GM18511 (cell line): ENCODE data around the gene SARDH.
"Not testable (repeated sequence)": the region's sequence is repeated elsewhere in the genome, so short reads cannot be mapped to it uniquely, and the experiment has no call there.

ENCODE experiments used
- ATAC-seq: cut with Tn5 transposase; IDR thresholded peaks from one replicate; pipeline ENCODE4 v1.9.1; 2021; ENCODE audit warnings: mild to moderate bottlenecking, moderate library complexity; ENCODE audit not compliant: unreplicated experiment

The SARDH gene

DNA sequence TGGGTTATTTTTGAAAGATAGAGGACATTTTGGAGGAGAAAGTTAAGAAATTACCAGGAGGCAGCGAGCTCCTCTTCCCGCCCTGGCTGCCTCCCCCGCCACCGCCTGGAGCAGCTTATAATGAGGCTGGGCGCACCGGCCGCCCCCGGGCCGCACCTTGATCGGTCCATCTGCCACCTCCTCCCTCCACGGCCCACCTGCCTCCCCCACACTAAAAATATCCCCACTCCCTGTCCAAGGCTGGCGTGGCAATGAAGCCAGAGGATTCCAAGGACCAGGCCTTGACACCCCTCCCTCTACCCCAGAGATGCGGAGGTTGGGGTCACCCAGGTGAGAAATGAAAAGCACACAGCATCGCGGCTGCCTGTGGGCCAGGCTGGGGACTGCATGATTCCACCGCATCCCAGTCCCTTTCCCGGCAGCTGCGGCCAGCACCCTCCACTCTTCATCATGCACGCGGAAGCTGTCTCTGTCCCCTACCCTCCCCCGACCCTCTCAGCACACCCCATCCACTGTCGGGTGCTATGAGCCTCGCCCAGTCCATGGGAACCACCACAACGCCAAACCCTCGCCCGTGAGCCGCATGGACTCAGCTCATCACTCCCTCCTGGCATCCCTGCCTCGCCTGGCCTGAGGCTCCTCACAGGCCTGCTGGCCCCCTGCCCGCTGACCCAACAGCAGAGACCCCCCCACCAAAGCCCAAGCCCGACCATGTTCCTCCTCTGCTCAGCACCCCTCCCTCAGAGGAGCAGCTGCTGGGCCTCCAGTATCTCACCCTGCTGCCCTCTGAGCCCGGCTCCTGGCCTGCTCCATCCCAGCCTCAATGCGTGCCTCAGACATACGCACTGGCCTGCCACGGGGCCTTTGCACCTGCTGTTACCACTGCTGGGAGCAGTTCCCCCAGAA is 50.0 kb downstream of the SARDH start:
- no peak for ATAC-seq

DNA sequence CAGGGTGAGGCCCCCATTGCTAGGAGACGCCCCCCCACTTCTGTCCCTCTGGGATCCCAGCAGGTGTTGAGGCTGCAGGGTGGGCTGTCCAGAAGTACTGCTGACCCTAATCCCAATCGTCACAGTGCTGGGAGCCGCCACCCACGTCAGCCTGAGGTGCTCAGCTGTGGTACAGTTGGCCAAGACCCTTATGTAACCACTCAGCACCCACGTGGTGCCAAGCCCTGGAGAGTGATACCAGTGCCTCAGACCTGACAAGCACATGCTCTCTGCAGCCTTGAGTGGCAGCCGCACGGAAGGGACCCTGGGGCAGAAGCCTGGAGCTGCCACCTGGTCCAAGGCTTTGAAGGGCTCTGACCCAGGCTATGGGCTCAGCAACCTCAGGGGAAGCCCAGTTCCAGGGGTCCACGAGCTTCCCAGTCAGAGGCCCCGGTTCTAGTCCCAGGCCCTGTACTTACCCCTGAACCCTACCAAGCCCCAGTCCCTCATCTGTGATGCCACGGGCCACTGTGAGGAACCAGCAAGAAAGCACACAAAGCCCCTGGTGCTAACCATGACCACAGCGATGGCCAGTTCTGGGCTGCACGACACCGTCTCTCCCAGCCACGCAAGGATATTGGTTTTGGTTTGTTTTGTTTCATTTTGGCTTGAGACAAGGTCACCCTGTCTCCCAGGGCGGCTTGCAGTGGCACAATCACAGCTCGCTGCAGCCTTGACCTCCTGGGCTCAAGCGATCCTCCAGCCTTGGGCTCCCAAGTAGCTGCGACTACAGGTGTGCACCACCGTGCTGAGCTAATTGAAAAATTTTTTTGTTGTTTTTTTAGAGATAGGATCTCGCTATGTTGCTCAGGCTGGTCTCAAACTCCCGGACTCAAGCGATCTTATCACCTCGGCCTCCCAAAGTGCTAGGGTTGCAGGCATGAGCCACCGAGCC is 51.2 kb downstream of the SARDH start:
- no peak for ATAC-seq

DNA sequence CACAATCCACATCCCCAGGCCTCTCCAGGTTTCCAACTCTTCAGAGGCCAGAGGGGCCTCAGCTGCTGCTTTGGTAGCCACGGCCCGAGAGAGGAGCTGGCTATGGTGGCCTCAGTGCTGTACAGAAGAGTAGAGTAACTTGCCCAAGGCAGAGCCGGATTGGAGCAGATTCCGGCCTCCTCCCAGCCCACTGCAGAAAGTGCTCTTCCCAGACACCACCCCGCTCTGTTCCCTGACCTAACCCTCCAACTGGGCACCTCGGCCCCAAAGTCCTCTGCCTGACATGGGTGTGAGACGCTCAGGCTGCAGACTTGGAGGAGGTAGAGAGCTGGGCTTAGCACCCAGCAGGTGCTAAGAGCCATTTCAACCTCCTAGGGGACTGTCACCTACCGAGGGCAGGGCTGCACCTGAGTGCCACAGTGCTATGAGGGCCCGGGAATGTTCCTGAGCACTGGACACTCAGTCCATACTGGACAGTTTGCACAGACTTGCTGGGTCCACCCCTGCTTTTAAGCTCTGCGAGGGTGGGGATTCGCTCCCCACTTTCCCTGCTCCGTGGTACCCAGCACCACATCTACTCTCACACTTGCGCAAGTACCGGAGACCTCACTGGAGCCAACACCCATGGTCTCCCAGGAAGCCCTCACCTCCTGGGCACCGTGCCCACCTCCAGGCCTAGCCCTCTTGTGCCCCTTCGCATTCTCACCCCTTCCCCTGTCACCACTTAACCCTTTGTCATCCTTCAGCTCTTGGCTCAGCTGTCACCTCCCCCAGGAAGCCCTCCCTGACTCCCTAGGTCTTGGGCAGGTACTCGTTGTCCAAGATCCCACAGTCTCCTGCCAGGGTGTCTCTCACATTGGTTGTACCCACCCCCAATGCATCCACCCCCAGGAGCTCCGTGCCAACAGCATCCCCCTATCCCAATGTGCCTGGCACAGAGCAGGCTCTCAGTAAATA is 52.2 kb downstream of the SARDH start:
- no peak for ATAC-seq

DNA sequence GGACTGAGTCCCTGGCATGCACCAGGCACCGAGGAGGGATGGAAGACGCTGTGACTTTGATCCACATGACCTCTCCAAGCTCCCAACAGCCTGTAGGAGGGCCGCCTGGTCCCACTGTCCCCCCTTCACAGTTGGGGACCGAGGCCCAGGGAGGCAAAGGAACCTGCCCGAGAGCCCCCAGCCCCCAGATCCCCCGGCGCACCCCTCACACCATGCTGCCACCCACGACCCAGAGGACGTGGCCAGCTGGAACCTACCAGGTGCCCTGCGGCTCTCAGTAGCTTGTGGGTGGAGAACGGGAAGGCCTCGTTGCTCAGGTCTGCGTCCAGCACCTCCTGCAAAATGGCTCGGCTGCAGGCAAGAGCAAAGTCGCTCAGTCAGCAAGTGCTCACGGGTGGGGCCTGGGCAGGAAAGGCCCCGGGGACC is 53.2 kb downstream of the SARDH start:
- ATAC-seq = no peak

GRCh38 chr9:133684121-133684935 is 53.8 kb downstream of the SARDH start:
- no peak for ATAC-seq

GRCh38 chr9:133683586-133684120 is 54.5 kb downstream of the SARDH start:
- no peak for ATAC-seq

- ATAC-seq = no peak
Measured at GRCh38 chr9:133682818-133683585, 55.1 kb downstream of the SARDH start.

DNA sequence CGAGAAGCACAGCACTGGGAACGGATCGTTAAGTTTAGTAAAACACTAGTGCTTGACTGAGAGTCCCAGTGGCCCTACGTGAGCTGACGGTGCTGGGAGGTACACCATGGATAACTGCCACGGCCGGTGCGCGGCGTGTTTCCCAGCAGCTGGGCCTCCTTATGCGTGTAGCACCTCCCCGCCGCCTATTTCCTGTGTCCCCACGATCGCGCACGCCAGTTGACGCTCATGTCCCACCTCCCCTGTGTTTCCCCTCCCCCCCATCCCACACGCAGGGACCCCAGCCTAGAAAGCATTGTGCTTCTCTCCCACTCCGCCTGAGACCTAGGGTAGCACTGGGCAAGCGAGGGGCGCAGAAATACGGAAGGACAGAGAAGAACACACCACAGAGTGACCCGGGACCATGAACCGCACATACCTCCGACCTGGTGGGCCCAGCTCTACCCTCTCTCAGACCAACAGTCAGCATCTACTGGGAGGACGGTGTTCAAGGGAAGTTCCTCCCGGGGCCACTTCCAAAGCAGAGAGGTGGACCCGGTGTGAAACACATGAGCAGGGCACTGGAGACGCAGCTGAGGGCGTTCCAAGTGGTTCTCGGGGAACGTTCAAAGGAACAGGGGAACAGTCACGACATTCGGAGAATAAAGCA is 56.4 kb downstream of the SARDH start:
- no peak for ATAC-seq

DNA sequence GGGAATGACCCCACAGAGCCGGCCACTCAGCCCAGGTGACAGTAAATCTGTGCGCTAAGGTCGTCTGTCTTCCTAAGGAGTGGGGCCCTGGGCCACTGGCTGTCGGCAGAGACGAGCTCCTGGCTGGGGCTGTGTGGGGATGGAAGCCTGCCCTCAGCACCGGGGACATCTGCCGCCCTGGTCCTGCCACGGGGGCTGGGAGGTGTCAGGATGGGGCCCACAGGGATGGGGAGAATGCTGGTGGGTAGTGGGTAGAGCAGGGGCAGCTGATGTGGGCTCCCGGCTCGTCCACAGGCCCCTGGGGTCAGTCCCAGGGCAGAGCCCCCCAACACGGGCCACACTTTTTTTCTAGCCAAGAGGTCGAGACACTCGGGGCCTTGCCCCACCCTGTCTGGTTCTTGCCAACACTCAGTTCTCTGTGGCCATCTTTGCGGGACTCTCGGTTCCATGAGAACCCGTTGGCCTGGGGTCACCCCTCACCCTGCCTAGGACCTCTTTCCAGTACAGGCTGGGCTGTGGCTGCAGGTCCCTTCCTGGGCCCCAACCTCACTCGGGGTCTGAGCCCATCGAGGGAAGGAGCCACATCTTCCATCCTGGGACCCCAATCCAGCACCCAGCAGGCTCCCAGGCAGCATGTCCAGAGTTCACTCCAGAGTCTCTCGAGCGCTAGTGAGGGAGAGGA is 57.0 kb downstream of the SARDH start:
- no peak for ATAC-seq

DNA sequence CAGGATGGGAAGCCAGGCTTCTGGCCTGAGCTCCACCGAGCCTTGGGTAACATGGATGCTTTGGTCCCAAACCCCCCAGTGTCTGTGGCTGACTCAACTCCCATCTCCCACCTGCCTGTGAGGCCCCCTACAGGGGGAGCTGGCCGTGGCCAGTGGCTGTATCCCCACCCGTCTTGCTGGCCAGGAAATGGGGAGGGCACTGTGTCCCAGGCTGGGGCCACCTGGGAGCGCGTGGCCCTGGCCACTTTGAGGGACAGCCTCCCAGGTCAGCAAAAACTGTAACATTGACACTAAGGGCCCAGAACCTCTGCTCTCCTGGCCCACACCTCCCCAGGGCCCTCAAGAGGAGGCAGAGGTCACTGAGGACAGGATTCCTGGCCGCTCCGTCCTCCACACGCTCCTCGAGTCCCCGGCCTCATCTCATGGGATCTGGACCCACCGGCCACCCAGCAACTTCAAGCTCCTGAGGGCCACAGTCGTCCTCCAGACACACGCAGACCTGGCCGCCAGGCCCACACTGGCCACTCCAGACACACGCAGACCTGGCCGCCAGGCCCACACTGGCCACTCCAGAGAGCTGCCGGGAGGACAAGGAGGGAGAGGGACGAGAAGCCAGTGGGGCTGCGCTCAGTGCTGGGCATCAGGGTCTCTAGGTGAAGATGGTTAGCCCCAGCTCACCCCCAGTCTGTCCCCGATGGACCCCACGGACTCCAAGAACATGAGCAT is 57.7 kb downstream of the SARDH start:
- no peak for ATAC-seq

- no peak for ATAC-seq
Measured at GRCh38 chr9:133679466-133680061, 58.6 kb downstream of the SARDH start.

- no peak for ATAC-seq
Measured at GRCh38 chr9:133679056-133679455, 59.1 kb downstream of the SARDH start.

DNA sequence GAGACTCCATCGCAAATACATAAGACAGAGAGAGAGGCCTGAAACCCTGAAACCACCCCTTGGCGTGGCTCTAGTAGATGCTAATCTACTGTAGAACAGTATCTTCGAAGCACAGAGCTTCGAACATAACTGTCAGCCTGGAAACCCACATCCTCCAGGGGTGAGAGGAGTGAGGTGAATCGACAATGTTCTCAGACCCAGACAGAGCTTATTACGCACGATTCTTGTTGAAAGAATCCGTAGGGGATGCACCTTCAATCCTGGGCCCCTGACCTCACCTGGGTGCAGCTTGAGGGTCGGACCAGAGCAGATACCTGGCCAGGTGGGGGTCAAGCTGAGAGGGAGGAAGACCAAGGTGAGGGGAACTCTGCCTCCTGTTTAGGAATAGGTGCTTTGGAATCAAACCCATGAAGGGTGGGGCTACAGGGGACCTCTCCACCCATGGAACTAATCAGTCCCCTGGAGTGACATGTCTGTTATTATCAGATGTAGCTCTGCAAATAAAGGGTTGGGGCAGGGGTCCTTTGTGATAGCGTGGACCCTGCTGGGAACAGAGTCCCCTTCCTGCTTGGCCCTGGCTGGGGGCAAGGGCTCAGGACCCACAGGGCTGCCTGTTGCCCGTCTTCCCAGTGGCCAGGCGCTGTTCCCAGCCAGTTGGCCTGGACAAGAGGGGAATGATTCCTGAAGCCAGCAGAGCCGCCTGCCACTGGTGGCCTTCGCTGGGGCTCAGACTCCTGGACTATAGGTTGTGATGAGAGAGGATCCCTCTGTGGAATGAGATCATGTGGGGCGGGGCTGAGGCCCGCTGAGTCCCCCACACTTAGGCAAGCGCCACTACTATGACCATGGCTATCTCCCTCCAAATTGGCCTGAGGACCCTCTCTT is 60.8 kb downstream of the SARDH start:
- ATAC-seq = no peak

GRCh38 chr9:133676450-133676849 is 61.7 kb downstream of the SARDH start:
- no peak for ATAC-seq

GRCh38 chr9:133675796-133676195 is 62.4 kb downstream of the SARDH start:
- ATAC-seq = not testable (repeated sequence)

DNA sequence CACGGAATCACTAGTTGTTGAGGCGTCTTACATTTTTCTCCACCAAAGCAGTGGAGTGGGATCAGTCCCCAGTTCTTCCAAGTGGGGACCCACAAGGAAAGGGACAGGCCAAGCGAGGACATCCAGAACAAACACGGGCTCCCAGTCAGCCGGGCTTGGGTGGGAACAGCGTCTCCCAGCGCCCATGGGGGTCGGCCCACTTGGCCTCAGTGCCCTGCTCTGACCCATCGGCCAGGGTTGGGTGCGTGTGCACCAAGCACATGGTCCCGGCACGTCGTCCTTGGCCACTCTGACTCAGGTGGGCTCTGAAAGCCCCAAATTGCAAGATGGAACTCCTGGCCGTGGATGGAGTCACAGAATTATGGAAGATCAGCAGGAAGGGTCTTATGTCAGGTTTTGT is 64.1 kb downstream of the SARDH start:
- no peak for ATAC-seq
